GM18868 (cell line): ENCODE data around the gene PLIN5.

ENCODE experiments used
- ATAC-seq: cut with Tn5 transposase; IDR thresholded peaks from one replicate; pipeline ENCODE4 v1.9.1; 2021; ENCODE audit warnings: mild to moderate bottlenecking, moderate library complexity; ENCODE audit not compliant: unreplicated experiment

PLIN5 gene

GRCh38 chr19:4506449-4507149 is 28.4 kb downstream of the PLIN5 start:
- no peak for ATAC-seq

GRCh38 chr19:4505570-4506448 is 29.2 kb downstream of the PLIN5 start:
- no peak for ATAC-seq

GRCh38 chr19:4504891-4505569 is 30.0 kb downstream of the PLIN5 start:
- no peak for ATAC-seq

GRCh38 chr19:4504297-4504701 is 30.7 kb downstream of the PLIN5 start:
- no peak for ATAC-seq

- no peak for ATAC-seq
Observed at GRCh38 chr19:4503825-4504170, 31.2 kb downstream of the PLIN5 start.

- ATAC-seq: no peak
Observed at GRCh38 chr19:4503132-4503824, 31.7 kb downstream of the PLIN5 start.

GRCh38 chr19:4502282-4503131 is 32.5 kb downstream of the PLIN5 start:
- no peak for ATAC-seq

- no peak for ATAC-seq
Observed at GRCh38 chr19:4501691-4502090, 33.3 kb downstream of the PLIN5 start.

GRCh38 chr19:4500841-4501591 is 34.0 kb downstream of the PLIN5 start:
- ATAC-seq: no peak

GRCh38 chr19:4499855-4500254 is 35.2 kb downstream of the PLIN5 start:
- no peak for ATAC-seq

GRCh38 chr19:4499318-4499717 is 35.7 kb downstream of the PLIN5 start:
- no peak for ATAC-seq

- ATAC-seq: no peak
Observed at GRCh38 chr19:4498694-4499093, 36.3 kb downstream of the PLIN5 start.

- no peak for ATAC-seq
Observed at GRCh38 chr19:4497770-4498389, 37.1 kb downstream of the PLIN5 start.

- ATAC-seq: no peak
Observed at GRCh38 chr19:4496304-4496703, 38.7 kb downstream of the PLIN5 start.

- ATAC-seq: no peak
Observed at GRCh38 chr19:4495471-4495870, 39.6 kb downstream of the PLIN5 start.

- no peak for ATAC-seq
Observed at GRCh38 chr19:4494691-4495064, 40.3 kb downstream of the PLIN5 start.

GRCh38 chr19:4493929-4494690 is 40.9 kb downstream of the PLIN5 start:
- no peak for ATAC-seq
